Choroid plexus epithelial cell (primary cell): ENCODE measurements around the gene XRCC1.
"Not testable (repeated sequence)": the region's sequence is repeated elsewhere in the genome, so short reads cannot be mapped to it uniquely, and the experiment has no call there.

Experiments used
- DNase-seq: peaks from one replicate; pipeline ENCODE4 v3.0.0-alpha.2; 2010; ENCODE audit warnings: low read depth
- H3K4me3 ChIP-seq: 2 replicates; pipeline ENCODE4 v1.5.1; 2011; ENCODE audit warnings: low read depth, mild to moderate bottlenecking, control low read depth, low read length, moderate library complexity
- CTCF ChIP-seq: conservative IDR thresholded peaks from 2 replicates; pipeline ENCODE4 v1.5.1; 2011; ENCODE audit warnings: low read depth, mild to moderate bottlenecking, control low read depth, inconsistent platforms, low read length, moderate library complexity

Gene XRCC1

GRCh38 chr19:43553656-43554055 is 21.7 kb downstream of the XRCC1 start:
- DNase-seq = no peak
- no peak for TF ChIP-seq CTCF
- H3K4me3 ChIP-seq = no peak overlapping the region

GRCh38 chr19:43552616-43553015 is 22.7 kb downstream of the XRCC1 start:
- DNase-seq = no peak
- H3K4me3 ChIP-seq = no peak overlapping the region
- no peak for TF ChIP-seq CTCF

- no peak for DNase-seq
- no peak overlapping the region for H3K4me3 ChIP-seq
- TF ChIP-seq CTCF = no peak
Observed at GRCh38 chr19:43552198-43552450, 23.2 kb downstream of the XRCC1 start.

GRCh38 chr19:43551399-43552197 is 23.7 kb downstream of the XRCC1 start:
- no peak overlapping the region for H3K4me3 ChIP-seq
- DNase-seq = no peak

GRCh38 chr19:43548706-43549105 is 26.6 kb downstream of the XRCC1 start:
- no peak for DNase-seq
- H3K4me3 ChIP-seq = no peak overlapping the region
- TF ChIP-seq CTCF = no peak

More at GRCh38 chr19:43551399-43552197, 23.7 kb downstream of the XRCC1 start:
- no peak for TF ChIP-seq CTCF

- not testable (repeated sequence) for H3K4me3 ChIP-seq, DNase-seq
Observed at GRCh38 chr19:43547926-43548325, 27.4 kb downstream of the XRCC1 start.

- no peak for TF ChIP-seq CTCF
- no peak for DNase-seq
- H3K4me3 ChIP-seq = no peak overlapping the region
Observed at GRCh38 chr19:43546581-43546980, 28.7 kb downstream of the XRCC1 start.
